Measurements from ENCODE around the gene DRC7.

DRC7 gene

DNA sequence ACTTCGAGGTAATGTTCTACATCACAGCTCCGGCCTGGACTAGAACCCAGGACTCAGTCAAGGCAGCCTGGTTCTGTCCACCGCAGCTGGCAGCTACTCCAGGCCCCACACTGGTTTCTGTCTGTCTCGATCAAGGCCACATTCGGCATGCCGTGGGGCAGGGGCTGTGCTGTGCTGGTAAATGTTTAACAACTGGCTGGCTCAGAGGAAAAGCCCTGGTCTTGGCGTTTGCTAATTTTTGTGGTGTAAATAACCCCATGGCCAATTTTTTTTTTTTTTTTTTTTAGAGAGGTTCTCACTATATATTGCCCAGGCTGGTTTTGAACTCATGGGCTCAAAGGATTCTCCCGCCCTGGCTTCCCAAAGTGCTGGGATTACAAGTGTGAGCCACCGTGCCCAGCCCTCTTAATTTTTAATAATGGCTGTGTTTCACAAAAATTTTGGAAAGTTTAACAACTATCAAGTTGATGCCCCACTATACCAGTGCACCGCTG is 328 bp upstream of the DRC7 start:
- H3F3A ChIP-seq (ENCODE audit: control insufficient read depth, insufficient read depth): no peaks in the 10 kb centered on the region
- H3K9me3 ChIP-seq (ENCODE audit: control insufficient read depth, insufficient read depth, low read length): no peaks in the 10 kb centered on the region
- H3K27me3 ChIP-seq (ENCODE audit: control insufficient read depth, low read length): no peaks in the 10 kb centered on the region
- peaks cover 30% of the 10 kb centered on the region for H3K4me1 ChIP-seq (ENCODE audit: control insufficient read depth, low read length)
- peak overlapping the region; percentile 75 for H3K4me2 ChIP-seq (ENCODE audit: low read length)
- no peak overlapping the region for H3K27ac ChIP-seq (ENCODE audit: low read depth, low read length)
- no peak overlapping the region; the same call in 1 of the 2 replicates for H3K4me3 ChIP-seq (ENCODE audit: low read length)
- no peaks in the 10 kb centered on the region for H3K79me2 ChIP-seq (ENCODE audit: control insufficient read depth, low read length)
- TF ChIP-seq, protein P1, sequence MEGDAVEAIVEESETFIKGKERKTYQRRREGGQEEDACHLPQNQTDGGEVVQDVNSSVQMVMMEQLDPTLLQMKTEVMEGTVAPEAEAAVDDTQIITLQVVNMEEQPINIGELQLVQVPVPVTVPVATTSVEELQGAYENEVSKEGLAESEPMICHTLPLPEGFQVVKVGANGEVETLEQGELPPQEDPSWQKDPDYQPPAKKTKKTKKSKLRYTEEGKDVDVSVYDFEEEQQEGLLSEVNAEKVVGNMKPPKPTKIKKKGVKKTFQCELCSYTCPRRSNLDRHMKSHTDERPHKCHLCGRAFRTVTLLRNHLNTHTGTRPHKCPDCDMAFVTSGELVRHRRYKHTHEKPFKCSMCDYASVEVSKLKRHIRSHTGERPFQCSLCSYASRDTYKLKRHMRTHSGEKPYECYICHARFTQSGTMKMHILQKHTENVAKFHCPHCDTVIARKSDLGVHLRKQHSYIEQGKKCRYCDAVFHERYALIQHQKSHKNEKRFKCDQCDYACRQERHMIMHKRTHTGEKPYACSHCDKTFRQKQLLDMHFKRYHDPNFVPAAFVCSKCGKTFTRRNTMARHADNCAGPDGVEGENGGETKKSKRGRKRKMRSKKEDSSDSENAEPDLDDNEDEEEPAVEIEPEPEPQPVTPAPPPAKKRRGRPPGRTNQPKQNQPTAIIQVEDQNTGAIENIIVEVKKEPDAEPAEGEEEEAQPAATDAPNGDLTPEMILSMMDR (IDR thresholded peaks at IDR 0.05; ENCODE audit: low read depth, low read length, poor library complexity, severe bottlenecking): no peak
- no peak for TF ChIP-seq EZH2phosphoT487 (IDR thresholded peaks at IDR 0.05; ENCODE audit: borderline replicate concordance, low read length)
- no peaks in the 10 kb centered on the region for H4K20me1 ChIP-seq (ENCODE audit: control insufficient read depth, insufficient read depth, low read depth, low read length)
- H3K9me2 ChIP-seq (replicated peaks; ENCODE audit: control insufficient read depth, low read length): no peaks in the 10 kb centered on the region
- no peaks in the 10 kb centered on the region for H3K36me3 ChIP-seq (ENCODE audit: control insufficient read depth, low read length)

DNA sequence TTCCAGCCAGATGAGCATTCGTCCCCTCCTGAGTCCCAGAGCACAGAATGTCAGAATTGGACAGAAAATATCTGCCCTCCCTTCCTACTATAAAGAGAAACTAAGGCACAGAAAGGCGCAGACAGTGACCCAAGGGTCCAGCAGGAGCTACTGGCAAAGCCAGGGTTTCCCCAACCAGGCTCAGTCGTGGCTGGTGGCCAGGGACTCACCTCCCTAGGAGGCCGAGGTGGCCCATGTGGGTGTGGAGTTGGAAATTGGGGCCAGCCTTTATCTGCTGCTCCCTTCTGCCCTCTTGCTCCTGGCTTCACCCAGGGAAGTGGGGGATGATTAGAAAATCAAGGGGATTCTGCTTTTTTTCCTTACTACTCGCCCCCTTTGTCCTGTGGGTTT is 1.1 kb downstream of the DRC7 start:
- no peaks in the 10 kb centered on the region for H3K36me3 ChIP-seq (ENCODE audit: control insufficient read depth, low read length)
- peaks cover 16% of the 10 kb centered on the region for H3K4me1 ChIP-seq (ENCODE audit: control insufficient read depth, low read length)
- no peaks in the 10 kb centered on the region for H3K9me3 ChIP-seq (ENCODE audit: control insufficient read depth, insufficient read depth, low read length)
- no peak overlapping the region for H3K4me2 ChIP-seq (ENCODE audit: low read length)
- H3K4me3 ChIP-seq (ENCODE audit: low read length): no peak overlapping the region
- TF ChIP-seq, protein P1 (IDR thresholded peaks at IDR 0.05; ENCODE audit: low read depth, low read length, poor library complexity, severe bottlenecking): no peak
- no peak for TF ChIP-seq EZH2phosphoT487 (IDR thresholded peaks at IDR 0.05; ENCODE audit: borderline replicate concordance, low read length)
- no peaks in the 10 kb centered on the region for H3K9me2 ChIP-seq (replicated peaks; ENCODE audit: control insufficient read depth, low read length)
- no peaks in the 10 kb centered on the region for H3F3A ChIP-seq (ENCODE audit: control insufficient read depth, insufficient read depth)
- H3K27ac ChIP-seq (ENCODE audit: low read depth, low read length): no peak overlapping the region
- H3K79me2 ChIP-seq (ENCODE audit: control insufficient read depth, low read length): no peaks in the 10 kb centered on the region
- H3K27me3 ChIP-seq (ENCODE audit: control insufficient read depth, low read length): no peaks in the 10 kb centered on the region
- no peaks in the 10 kb centered on the region for H4K20me1 ChIP-seq (ENCODE audit: control insufficient read depth, insufficient read depth, low read depth, low read length)

DNA sequence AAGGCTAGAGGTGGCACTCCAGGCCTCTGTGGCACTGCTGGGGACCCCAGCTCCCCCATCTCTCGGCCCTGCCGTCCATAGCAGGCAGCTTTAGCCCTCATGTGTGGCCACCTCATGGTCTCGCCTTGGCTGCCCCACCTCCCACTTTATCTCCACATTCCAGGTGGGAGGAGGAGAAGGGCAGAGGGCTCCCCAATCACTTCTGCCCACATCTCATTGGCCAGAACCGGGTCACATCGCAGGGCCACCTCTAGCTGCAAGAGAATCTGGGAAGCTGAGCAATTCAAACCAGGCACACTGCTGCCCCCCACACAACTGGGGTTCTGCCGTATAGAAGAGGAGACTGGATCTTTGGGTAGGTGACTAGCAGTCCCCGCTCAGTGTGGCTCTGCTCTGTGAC is 1.6 kb downstream of the DRC7 start:
- no peak overlapping the region for H3K4me2 ChIP-seq (ENCODE audit: low read length)
- H3K79me2 ChIP-seq (ENCODE audit: control insufficient read depth, low read length): no peaks in the 10 kb centered on the region
- TF ChIP-seq EZH2phosphoT487 (IDR thresholded peaks at IDR 0.05; ENCODE audit: borderline replicate concordance, low read length): no peak
- TF ChIP-seq, protein P1 (IDR thresholded peaks at IDR 0.05; ENCODE audit: low read depth, low read length, poor library complexity, severe bottlenecking): no peak
- H3K4me1 ChIP-seq (ENCODE audit: control insufficient read depth, low read length): peaks cover 10% of the 10 kb centered on the region
- no peaks in the 10 kb centered on the region for H3K36me3 ChIP-seq (ENCODE audit: control insufficient read depth, low read length)
- H3F3A ChIP-seq (ENCODE audit: control insufficient read depth, insufficient read depth): no peaks in the 10 kb centered on the region
- H3K9me2 ChIP-seq (replicated peaks; ENCODE audit: control insufficient read depth, low read length): no peaks in the 10 kb centered on the region
- H3K27me3 ChIP-seq (ENCODE audit: control insufficient read depth, low read length): no peaks in the 10 kb centered on the region
- no peak overlapping the region for H3K4me3 ChIP-seq (ENCODE audit: low read length)
- H3K9me3 ChIP-seq (ENCODE audit: control insufficient read depth, insufficient read depth, low read length): no peaks in the 10 kb centered on the region
- H3K27ac ChIP-seq (ENCODE audit: low read depth, low read length): no peak overlapping the region
- H4K20me1 ChIP-seq (ENCODE audit: control insufficient read depth, insufficient read depth, low read depth, low read length): no peaks in the 10 kb centered on the region

Data from DOHH2 (cell line).